ENCODE results near the gene BCL6.

The BCL6 gene

GRCh38 chr3:187745201-187746058 lies at the start of gene BCL6:
Gene BCL6 (minus strand): TSS chr3:187745468. CDS start chr3:187733693, 11,775 bp downstream.
- DNase-seq: peak; percentile 96

DNA sequence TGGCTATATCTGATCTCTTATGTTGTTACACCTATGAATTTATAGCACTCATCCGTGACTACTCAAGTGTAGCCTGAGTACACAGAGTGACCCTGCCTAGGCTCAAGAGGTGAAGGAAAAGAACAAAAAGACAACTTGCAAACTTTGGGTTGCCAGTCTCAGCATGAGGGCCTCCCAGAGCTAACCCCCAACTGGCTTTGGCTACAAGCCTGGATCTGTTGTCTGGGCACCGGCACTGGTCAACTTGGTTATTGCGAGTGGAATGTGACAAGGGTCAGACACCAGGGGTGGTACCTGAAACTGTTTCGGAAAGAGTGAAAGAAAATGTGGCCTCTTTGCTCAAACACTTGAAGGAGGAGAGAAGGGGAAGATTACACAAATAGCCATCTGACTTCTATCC lies 49.5 kb upstream of the BCL6 start:
- no peak for DNase-seq

- DNase-seq: no peak
These were observed 48.4 kb upstream of the BCL6 start for GRCh38 chr3:187793618-187794017.

DNA sequence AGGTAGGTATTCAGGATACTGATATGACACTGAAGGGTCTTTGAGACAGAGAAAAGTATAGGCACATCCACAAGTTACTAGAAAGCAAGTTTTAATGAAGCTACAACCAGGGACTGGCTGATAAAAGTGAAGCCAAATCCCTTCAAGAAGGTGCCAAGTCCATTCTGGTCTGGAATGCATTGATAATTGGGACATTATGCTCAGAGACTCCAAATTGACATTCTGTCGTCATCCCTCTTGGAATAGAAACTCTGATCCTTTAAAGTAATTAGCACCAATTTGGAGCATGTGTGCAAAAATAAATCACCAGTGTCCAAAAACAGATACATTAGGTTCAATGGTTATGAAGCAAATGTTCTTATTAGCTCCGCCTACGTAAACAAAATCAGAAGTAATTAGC lies 47.3 kb upstream of the BCL6 start:
- no peak for DNase-seq

- DNase-seq: no peak
These were observed 44.6 kb upstream of the BCL6 start for GRCh38 chr3:187789872-187790271.

DNA sequence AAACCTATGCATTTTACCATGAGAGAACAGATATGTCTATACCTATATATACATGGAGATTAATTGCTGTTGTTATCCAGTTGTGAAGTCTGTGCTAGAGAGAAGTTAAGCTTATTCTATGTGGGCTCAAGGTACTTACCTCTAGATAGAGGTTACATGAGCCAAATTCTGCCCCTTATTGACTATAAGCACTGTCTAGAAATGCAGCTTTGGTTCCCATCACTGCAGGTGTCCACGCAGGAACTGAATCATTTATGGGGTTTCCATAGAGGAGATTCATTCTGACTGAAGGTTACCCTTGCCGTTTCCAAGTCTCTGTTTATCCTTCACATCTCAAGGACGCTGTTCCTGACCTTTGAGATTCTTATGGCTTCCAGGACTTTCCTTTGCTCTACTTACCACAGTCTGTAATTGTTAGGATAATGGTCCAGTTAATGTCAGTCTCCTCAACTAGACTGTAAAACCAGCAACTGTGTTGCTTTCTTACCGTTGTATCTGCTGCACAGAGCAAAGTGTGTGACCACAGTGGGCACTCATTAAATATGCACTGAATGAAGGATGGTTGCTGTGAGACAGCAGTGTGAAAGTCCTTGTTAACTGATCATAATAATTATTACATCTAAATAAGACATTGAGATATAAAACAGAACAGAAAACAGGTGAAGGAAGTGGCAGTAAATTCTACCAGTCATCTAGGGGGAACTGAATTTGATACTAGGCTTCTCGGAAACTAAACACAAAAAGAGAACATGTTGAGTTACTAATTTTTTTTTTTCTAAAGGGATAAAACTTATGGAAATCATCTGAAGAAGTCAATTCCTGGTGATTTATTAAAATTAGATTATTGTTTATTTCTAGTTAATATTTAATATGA lies 44.0 kb upstream of the BCL6 start:
- no peak for DNase-seq

DNA sequence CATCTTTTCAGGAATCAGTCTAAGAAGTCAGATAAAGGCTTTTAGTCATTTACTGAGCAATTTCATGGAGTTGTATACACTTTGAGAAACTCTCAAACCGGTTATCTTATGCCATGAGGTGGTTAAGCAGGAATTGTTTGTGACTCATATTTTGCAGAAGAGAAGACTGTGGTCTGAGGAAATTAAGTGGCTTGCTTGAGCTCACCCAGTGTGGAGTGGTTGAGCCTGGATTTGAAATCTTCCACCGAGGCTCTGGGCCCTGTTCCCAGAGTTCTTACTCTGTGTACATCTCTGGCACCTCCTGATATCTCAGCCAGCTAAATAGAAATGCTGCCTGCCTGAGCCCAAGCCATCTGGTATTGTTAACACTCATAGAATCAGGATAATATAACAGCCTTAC lies 37.8 kb upstream of the BCL6 start:
- DNase-seq: no peak

DNA sequence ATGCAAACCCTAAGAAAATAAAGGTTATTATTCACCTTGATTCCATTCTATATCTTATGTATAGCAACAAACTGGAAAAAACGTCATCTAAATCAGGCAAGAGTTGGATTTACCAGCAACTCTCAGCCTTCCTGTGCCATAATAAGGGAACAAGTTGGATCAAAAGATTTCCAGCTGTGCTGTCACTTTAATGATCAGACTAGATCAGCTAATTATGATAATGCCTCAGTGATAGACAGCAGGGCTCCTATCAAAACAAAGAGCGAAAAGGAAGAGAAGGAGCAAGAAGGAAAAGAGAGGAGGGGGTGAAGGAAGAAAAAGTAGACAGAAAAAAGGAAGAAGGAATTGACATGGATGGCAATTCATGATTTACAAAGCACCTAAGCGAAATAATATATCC lies 36.7 kb upstream of the BCL6 start:
- no peak for DNase-seq

GRCh38 chr3:187781001-187781400 lies 35.7 kb upstream of the BCL6 start:
- DNase-seq: no peak

DNA sequence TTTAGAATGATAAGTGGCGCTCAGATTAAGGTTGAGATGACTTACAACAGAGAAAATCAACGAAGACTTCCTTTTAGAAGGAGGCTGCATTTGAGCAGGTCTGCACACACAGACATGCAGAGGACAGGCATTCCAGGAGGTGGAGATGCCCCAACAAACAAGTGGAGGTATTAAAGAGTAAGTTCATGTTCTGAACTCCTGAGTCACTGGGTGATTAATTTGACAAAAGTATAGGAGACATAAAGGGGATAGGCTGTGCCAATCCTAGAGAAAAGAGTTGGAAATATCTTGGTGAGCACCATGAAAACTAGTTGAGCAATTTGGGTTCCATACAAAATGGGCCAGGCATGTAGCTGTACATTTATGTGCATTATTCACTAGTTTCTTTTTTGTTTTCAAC lies 33.5 kb upstream of the BCL6 start:
- no peak for DNase-seq

DNA sequence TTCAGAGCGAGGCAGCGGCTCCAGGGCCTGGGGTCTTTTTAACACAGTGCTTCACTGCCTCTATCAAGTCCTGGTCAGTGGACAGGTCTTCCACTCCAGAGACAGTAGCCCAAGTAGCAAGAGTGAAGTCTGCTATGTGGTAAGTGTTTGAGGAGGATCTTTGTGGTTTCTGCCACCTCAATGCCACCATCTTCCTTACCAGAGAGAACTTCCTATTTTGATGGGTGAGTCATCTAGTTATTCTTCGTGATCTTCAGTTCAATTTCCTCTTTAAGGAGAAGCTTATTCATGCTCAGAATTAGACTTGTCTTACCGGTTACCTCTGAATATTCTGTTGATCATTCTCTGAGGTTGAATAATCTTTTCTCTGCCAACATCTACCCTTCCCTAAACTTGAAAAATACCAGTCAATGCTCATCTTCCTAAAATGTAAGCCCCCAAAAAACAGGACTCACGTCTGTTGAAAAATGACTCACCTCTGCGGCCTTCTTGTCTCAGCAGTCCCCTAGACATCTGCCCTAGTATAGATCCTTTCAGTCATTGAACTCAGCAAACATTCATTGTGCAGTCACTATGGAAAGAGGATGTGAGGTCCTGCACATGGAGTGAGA lies 32.2 kb upstream of the BCL6 start:
- DNase-seq: peak; percentile 63

GRCh38 chr3:187775549-187775948 lies 30.3 kb upstream of the BCL6 start:
- no peak for DNase-seq

DNA sequence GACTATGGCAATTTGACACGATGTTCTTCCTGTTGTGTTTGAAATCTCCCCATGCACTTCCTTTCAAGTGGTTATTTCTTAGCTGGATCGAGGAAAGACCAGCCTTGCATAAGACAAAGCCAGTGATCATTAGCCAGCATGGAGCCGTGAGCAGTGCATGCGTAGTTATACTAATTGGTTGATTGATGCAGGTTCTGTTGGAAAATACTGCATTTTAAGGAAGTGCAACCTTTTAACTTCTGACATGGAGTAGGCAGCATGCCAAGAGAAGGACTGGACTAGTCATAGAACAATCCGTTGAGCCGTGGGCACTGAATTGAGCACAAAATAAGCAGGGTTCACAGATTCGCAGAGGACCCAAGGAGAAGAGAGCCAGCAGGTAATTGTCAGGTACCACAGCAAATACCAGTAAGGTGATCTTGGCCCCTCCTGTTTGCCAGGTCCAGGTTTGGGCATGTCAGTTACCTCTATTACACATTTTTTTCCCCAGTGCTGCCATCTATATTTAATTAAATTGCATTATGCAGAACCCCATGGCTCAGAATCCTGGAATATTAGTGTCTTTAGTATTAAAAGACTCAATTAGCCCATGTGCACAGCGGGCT lies 29.0 kb upstream of the BCL6 start:
- no peak for DNase-seq

GRCh38 chr3:187773233-187774184 lies 28.2 kb upstream of the BCL6 start:
- no peak for DNase-seq

- DNase-seq: peak; percentile 65
These were observed 25.0 kb upstream of the BCL6 start for GRCh38 chr3:187770224-187770623.

DNA sequence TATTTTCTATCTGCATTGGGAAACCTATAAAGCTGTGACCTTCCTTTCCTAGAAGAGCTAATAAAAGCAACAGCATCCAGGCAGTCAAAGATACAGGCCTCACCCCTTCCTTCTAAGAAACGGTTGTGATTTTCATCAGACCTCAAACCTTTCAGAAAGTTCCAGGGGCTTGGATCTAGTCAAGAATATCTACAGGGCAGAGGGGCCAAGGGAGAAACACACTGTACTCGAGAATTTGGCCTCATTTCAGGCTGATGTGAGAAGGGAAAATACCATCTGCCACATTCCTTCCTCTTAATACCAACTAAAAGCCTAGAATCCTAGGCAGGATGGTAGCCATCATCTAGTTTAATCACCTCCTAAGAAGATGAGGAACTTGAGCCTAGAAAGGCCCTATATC lies 24.5 kb upstream of the BCL6 start:
- no peak for DNase-seq

- DNase-seq: no peak
These were observed 22.2 kb upstream of the BCL6 start for GRCh38 chr3:187767266-187768012.

DNA sequence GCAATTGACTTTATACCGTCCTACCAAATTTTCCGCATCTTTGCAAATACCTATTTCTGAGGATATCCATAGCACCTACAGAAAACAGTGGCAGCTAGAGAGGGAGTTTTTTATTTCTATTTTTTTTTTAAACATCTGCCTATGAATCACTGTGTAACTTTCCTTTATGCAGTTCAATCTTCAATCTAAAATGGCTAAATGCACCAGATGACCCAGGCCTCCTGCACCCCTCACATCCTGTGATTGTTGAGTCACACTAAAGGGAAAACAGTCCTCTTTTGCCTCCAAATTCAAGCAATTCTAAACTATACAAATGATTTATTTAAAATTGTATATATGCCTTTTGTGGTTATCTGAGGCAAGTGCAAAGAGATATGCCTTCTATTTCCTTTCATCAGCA lies 20.1 kb upstream of the BCL6 start:
- no peak for DNase-seq

DNA sequence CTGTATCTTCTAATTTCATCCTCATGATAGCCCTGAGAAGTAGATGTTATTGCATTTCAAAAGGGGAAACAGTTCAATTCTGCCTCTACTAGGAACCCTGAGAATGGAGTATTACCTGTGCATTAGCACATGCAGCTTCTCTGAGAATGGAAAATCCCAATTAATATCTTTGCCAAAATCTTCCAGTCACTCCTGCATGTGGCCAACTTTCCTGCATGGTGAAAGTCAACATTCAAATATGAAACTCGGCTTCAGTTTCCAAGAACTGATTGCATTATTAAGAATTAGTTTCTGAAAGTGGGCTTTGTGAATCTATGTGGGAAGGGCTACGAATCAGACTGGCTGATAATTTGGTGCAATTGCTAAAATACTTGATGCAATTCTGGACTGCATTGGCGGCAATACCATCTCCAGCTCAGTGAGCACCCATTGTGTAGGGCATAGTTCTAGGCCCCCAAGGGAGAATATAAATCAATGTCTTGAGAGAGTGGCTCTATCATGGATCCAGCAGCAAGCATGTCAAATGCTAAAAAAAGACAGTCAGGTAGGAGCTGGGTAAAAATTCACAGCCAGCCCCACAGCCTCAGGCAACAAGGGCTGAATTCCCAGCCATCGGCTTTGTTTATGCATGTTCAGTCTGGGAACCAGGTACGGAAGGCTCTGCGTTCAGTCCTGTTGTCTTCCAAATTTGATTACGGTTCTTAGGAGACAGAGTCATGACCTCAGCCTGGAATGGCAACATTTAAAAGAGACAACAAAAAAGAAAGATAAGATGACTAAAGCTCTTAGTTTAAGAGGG lies 18.8 kb upstream of the BCL6 start:
- DNase-seq: no peak

DNA sequence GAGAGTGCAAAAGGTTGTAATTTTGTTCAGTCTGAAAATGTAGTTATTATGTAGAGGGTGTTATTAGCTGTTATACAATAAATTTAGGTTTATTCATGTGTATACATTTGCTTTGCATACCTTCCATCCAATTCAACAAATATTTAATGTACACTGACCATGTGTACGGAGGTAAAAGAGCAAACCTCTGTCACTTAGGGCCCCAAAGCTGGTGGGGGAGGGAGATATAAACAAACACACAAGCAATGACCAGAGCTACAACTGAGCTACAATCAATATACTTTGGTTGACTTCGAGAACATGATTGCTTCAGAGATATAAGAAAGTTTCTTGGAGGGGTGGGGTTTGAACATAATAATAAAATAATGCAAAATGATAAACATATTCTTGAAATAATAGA lies 17.5 kb upstream of the BCL6 start:
- no peak for DNase-seq
